ENCODE data around the gene PGBD1.

The PGBD1 gene

GRCh38 chr6:28258877-28259777 is 22.2 kb upstream of the PGBD1 start, which contains the start of gene NKAPL:
Gene NKAPL, plus strand, starts transcription at chr6:28259297. Its CDS starts 75 bp downstream, at chr6:28259372.
- TF ChIP-seq ZFX (IDR thresholded peaks at IDR 0.05) (no peak), CTCF (conservative IDR thresholded peaks at IDR 0.05) (no peak)
- no peak within 1 kb of the TSS for H3K27ac ChIP-seq

GRCh38 chr6:28263922-28264321 is 17.4 kb upstream of the PGBD1 start:
- no peak overlapping the region for H3K27ac ChIP-seq
- no peak for TF ChIP-seq ZFX (IDR thresholded peaks at IDR 0.05)
- no peak for TF ChIP-seq CTCF (conservative IDR thresholded peaks at IDR 0.05)

- no peak overlapping the region for H3K27ac ChIP-seq
- TF ChIP-seq ZFX (IDR thresholded peaks at IDR 0.05) (no peak), CTCF (conservative IDR thresholded peaks at IDR 0.05) (no peak)
These were observed 16.5 kb upstream of the PGBD1 start for GRCh38 chr6:28264834-28265401.

GRCh38 chr6:28266563-28266961 is 14.8 kb upstream of the PGBD1 start:
- TF ChIP-seq ZFX (IDR thresholded peaks at IDR 0.05) (no peak), CTCF (conservative IDR thresholded peaks at IDR 0.05) (no peak)

GRCh38 chr6:28266962-28267694 is 14.2 kb upstream of the PGBD1 start, which contains the start of gene ZSCAN26:
Gene ZSCAN26, plus strand, starts transcription at chr6:28267143. Its CDS starts 4,777 bp downstream, at chr6:28271920.
- H3K27ac ChIP-seq = peak within 1 kb of the TSS; percentile 57
- TF ChIP-seq ZFX (IDR thresholded peaks at IDR 0.05) = peak; percentile 88
- no peak for TF ChIP-seq CTCF (conservative IDR thresholded peaks at IDR 0.05)

More at GRCh38 chr6:28266563-28266961, 14.8 kb upstream of the PGBD1 start:
- H3K27ac ChIP-seq = peak overlapping the region; percentile 57

- no peak overlapping the region; the same call in 1 of the 2 replicates for H3K27ac ChIP-seq
- TF ChIP-seq CTCF (conservative IDR thresholded peaks at IDR 0.05) (no peak), ZFX (IDR thresholded peaks at IDR 0.05) (no peak)
These were observed 13.7 kb upstream of the PGBD1 start for GRCh38 chr6:28267695-28268059.
